SU-DHL-6 (cell line): Measurements from ENCODE around the gene GNB5.

Source experiments
- CTCF ChIP-seq: fragments of 200-600 bp; sonication (generic); IDR thresholded peaks from one replicate; pipeline ENCODE4 v1.5.1; 2017; ENCODE audit warnings: antibody characterized with exemption, mild to moderate bottlenecking, low read length, moderate library complexity; ENCODE audit not compliant: insufficient read depth, poor library complexity, severe bottlenecking
- EZH2phosphoT487 ChIP-seq: fragments of 200-600 bp; sonication (generic), shearing (Covaris generic); conservative IDR thresholded peaks from 2 replicates; pipeline ENCODE4 v1.6.1; 2018; ENCODE audit warnings: mild to moderate bottlenecking, antibody characterized with exemption, low read length, moderate library complexity, mixed read lengths

- TF ChIP-seq CTCF (no peak), EZH2phosphoT487 (no peak)
Observed at GRCh38 chr15:52099651-52100272, 91.4 kb downstream of the GNB5 start.
